Sciatic nerve (tissue), 2 donors: ENCODE data around the gene ZEB2. TPM values are rescaled to one million over a fixed set of nuclear protein-coding genes. Genes with fewer than 3 reads are reported as not detected.

Experiments
- ATAC-seq: fragments of 200-7000 bp; cut with Tn5 transposase; one replicate; pipeline ENCODE4 v1.9.1; 2020; ENCODE audit warnings: mild to moderate bottlenecking, moderate library complexity
- DNase-seq: peaks from one replicate; pipeline ENCODE4 v3.0.0-alpha.2; 2020; ENCODE audit warnings: low spot score
- intact Hi-C: fragments of 100-400 bp; cut with DNase I; formaldehyde crosslinking; loops from one replicate; pipeline ENCODE4 v1.14.2; 2022
- total RNA-seq: library from RNA; stranded (reverse); fragmentation: NEBNext Ultra II Directional; extraction: Animal tissue kit (Norgen Biotek cat#: 25700); gene quantifications from one replicate; pipeline ENCODE4 v1.2.1, GENCODE V29; 2021
- donor health status: DM: no; HTN: no; CAD: no.
- donor health status: DM: no; HTN: no; CAD: no.

ZEB2 gene
- total RNA-seq, 1 donor from 2014 or later: 440 TPM

GRCh38 chr2:144462266-144462665 is 57.7 kb downstream of the ZEB2 start:
- no peak for DNase-seq

GRCh38 chr2:144461308-144461766 is 58.6 kb downstream of the ZEB2 start:
- intact Hi-C loops: no loop called here
- ATAC-seq (peak; percentile 88), DNase-seq (peak; percentile 73)

More at GRCh38 chr2:144462266-144462665, 57.7 kb downstream of the ZEB2 start:
- intact Hi-C loops: no loop called here
- no peak for ATAC-seq

- ATAC-seq: no peak
- intact Hi-C loops: no loop called here
These were observed 59.1 kb downstream of the ZEB2 start for GRCh38 chr2:144460727-144461307.

GRCh38 chr2:144459937-144460336 is 60.0 kb downstream of the ZEB2 start:
- ATAC-seq: peak; percentile 27
- DNase-seq: no peak
- intact Hi-C loops: no loop called here

More at GRCh38 chr2:144460727-144461307, 59.1 kb downstream of the ZEB2 start:
- DNase-seq: no peak

- no peak for DNase-seq
- ATAC-seq: no peak
- intact Hi-C loops: no loop called here
These were observed 60.6 kb downstream of the ZEB2 start for GRCh38 chr2:144459286-144459685.

GRCh38 chr2:144458541-144458940 is 61.4 kb downstream of the ZEB2 start:
- DNase-seq (no peak), ATAC-seq (no peak)
- intact Hi-C loops: no loop called here

GRCh38 chr2:144456680-144457079 is 63.2 kb downstream of the ZEB2 start:
- DNase-seq (no peak), ATAC-seq (peak; percentile 89)
- intact Hi-C loops: no loop called here

- no peak for DNase-seq
- ATAC-seq: no peak
- intact Hi-C loops: no loop called here
These were observed 63.9 kb downstream of the ZEB2 start for GRCh38 chr2:144455987-144456386.

GRCh38 chr2:144454466-144455287 is 65.2 kb downstream of the ZEB2 start:
- ATAC-seq (no peak), DNase-seq (no peak)
- intact Hi-C loops: no loop called here

- intact Hi-C loops: no loop called here
- ATAC-seq (no peak), DNase-seq (no peak)
These were observed 66.3 kb downstream of the ZEB2 start for GRCh38 chr2:144453486-144454158.

GRCh38 chr2:144452989-144453336 is 67.0 kb downstream of the ZEB2 start:
- intact Hi-C loops: no loop called here
- DNase-seq (no peak), ATAC-seq (no peak)

- ATAC-seq (no peak), DNase-seq (no peak)
- intact Hi-C loops: no loop called here
These were observed 67.5 kb downstream of the ZEB2 start for GRCh38 chr2:144452169-144452988.

- no peak for DNase-seq
- intact Hi-C loops: no loop called here
- no peak for ATAC-seq
These were observed 68.5 kb downstream of the ZEB2 start for GRCh38 chr2:144451443-144451842.

GRCh38 chr2:144449028-144449406 is 70.9 kb downstream of the ZEB2 start:
- intact Hi-C loops: no loop called here
- ATAC-seq (peak; percentile 38), DNase-seq (no peak)

- DNase-seq: no peak
- intact Hi-C loops: no loop called here
- peak; percentile 7 for ATAC-seq
These were observed 71.4 kb downstream of the ZEB2 start for GRCh38 chr2:144448389-144449027.

- intact Hi-C loops: no loop called here
- no peak for ATAC-seq
- DNase-seq: no peak
These were observed 72.4 kb downstream of the ZEB2 start for GRCh38 chr2:144447535-144447934.

GRCh38 chr2:144446136-144446535 is 73.8 kb downstream of the ZEB2 start:
- DNase-seq: no peak
- intact Hi-C loops: no loop called here

GRCh38 chr2:144445196-144445595 is 74.7 kb downstream of the ZEB2 start:
- DNase-seq (no peak), ATAC-seq (no peak)
- intact Hi-C loops: no loop called here

More at GRCh38 chr2:144446136-144446535, 73.8 kb downstream of the ZEB2 start:
- no peak for ATAC-seq
